ENCODE data around the gene NLGN1.

Gene NLGN1

DNA sequence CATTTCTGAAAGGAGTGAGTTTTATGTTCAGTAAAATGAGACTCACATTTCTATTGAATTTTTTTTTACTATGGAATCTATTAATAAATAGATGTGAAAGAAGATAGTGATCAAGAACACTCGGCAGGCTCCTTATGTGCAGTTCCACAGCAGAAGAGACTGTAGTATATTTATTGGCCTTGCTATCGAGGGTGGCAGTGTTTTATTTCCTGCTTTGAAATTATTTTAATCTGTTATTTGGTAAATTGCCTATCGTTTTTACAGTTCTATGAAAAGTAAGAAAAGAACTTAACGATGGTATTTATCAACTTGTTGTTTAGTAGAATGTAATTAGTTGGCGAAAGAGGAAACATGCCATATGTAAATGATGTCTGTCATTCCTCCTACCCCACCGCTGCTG is 238.3 kb downstream of the NLGN1 start:
- no peak for DNase-seq (ENCODE audit: low read depth)

- no peak for DNase-seq (ENCODE audit: low read depth)
These were observed 241.6 kb downstream of the NLGN1 start for GRCh38 chr3:173639098-173639497.

GRCh38 chr3:173641696-173642095 is 244.2 kb downstream of the NLGN1 start:
- no peak for DNase-seq (ENCODE audit: low read depth)

DNA sequence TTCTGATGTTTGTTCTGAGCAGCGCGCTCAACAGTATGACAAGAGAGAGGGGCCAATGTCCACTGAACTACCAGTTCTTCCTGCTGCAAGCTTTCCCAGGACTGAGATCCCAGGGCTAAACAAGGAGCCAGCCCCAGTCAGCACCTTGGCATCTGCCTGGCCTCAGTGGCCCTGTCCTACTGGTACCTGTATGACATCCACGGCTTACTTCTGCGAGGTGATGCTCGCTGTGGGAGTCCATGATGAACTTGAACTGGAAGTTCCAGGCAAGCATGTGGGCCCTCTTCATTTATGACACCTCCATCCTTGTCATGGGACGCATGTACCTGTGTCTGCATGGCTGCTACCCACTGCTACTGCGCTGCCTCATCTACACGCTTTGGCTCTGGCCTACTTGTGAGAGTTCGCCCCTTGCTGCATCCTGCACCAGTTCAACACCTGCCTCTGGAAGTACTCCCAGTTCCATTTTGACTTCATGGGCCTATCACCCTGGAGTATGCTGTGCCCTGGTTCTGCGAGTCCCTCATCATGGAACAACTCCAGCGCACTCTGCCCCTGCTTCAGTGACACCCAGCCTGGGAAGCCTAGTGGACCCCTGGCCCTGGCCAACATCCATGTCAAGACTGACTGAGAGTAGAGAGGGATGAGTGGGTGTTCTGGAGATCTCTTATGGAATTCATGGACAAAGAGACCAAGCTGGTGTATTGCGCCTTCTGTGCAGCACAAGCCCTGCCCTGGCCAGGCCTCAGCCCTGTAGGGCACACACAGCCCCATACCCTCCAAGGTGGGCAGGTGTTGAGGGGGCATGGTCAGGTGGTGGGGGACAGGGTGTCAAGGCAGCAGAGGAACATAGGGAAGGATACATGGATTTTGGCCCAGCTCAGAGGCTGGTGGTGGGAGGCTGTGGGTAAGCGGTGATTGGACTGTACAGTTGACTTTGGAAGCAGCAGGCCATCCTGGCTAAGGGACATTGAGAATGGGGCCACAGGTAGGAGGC is 246.8 kb downstream of the NLGN1 start:
- DNase-seq (ENCODE audit: low read depth), result no peak

DNA sequence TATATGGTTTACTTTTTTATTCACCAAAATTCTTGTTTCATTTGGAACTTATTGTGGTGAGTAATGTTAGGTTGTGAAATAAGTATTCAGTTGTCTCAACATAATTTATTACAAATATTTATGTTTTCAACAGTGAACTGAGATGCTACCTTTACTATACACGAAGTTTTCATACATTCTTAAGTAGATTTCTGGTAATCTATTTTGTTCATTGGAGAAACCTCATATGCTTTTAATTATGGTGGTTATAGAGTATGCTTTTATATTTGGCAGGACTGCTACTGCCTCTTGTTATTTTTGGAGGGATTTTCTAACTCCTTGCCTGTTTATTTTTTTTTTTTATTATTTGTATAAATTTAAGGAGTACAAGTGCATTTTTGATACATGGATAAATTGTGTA is 253.1 kb downstream of the NLGN1 start:
- no peak for DNase-seq (ENCODE audit: low read depth)

- no peak for DNase-seq (ENCODE audit: low read depth)
These were observed 254.5 kb downstream of the NLGN1 start for GRCh38 chr3:173652093-173652492.

GRCh38 chr3:173653781-173654180 is 256.2 kb downstream of the NLGN1 start:
- DNase-seq (ENCODE audit: low read depth), result no peak

DNA sequence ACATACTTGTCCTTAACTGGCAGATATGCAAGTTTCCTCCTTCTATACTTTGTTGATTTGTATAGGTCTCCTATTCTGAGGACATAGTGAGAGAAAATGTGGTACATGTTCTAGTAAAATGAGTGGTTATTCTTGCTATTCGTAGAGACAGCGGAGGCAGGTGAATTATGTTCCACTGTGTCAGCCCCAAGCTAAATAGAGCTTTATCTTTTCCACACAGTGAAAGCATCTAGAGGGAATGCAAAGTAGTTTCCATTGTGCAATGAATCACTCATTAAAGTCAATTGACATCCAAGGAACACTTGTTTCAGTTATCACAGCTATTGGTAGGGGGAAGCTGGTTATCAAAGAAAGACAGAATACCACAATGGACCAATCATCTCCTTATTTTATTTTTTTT is 262.4 kb downstream of the NLGN1 start:
- no peak for DNase-seq (ENCODE audit: low read depth)

DNA sequence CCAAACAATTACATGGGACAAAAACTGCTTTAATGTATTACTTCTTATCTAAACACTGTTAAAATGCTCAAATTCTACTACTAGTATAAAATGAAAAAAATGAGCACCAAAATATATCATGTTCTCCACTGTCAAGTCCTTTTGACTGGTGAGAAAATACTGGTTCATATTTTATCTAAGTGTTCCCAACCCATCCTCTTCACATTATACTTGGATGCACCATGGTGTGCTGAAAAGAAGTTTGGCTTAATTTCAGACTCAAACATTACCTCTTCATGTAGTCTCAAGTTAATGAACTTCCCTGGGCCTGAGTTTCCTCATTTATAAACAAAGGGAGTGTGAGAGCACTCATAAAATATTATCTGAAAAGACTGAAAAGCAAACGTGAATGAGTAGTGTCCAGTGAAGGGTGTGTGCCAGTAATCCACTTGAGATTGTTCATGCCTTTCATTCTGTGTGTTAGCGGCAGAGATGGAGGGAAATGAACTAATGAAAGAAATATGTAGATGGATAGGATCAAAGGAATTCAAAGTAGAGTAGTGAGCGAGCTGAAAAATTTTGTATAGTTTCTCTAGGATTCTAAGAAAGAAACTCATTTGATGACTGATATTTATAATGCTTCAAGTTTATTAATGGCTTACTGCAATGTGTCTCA is 263.2 kb downstream of the NLGN1 start:
- no peak for DNase-seq (ENCODE audit: low read depth)

- DNase-seq (ENCODE audit: low read depth), result no peak
These were observed 266.2 kb downstream of the NLGN1 start for GRCh38 chr3:173663696-173664111.

- DNase-seq (ENCODE audit: low read depth), result no peak
These were observed 278.6 kb downstream of the NLGN1 start for GRCh38 chr3:173676094-173676493.

DNA sequence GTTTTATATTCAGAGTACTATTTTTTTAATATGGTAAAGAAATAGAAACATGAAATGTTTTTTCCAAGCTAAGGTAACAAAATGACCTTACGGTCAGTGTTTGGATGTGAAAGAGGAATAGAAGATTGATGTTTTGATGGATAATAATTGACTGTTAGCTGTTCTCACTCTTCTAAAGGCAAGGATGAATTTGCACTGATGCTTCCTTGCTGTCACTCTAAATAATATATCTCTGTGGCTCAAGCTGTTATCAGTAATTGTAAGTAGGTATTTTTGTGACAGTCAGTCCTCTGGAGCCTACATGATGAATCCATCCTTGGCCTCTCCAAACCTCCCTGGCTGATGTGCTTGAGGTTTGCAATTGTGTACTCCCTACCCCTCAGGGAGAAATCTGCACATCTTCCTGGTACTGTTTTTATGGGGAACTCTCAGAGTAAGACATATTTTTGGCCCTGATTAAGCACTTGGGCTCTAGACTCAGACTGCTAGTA is 283.7 kb downstream of the NLGN1 start:
- DNase-seq (ENCODE audit: low read depth), result no peak

GRCh38 chr3:173685456-173685855 is 287.9 kb downstream of the NLGN1 start:
- no peak for DNase-seq (ENCODE audit: low read depth)

DNA sequence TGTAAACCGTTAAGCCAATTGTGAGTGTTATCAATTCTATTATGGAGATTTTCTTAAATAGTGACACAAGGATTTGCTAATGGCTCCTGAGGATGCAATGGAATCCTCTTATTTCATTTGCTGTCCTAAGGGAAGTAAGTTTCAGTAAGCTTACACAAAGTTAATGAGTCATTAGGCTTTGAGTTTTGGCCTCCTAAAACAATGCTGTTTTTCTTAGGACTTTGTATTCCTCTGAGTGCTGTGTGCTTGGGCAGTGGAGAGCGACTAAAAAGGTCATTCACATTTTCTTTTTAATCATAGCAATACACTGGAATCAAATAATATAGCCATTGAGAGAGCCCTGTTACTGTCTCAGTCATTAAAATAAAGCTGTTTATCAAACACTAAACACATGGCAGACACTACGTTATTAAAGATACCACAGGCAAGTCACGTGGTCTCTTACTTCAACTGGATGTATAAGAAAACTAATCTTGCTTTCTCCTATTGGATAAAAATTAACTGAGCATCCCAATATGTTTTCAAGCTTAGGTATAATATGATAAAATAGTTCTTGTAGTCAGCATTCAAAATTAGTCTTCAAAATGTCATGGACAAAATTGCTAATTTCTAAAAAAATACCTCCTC is 290.8 kb downstream of the NLGN1 start:
- no peak for DNase-seq (ENCODE audit: low read depth)

DNA sequence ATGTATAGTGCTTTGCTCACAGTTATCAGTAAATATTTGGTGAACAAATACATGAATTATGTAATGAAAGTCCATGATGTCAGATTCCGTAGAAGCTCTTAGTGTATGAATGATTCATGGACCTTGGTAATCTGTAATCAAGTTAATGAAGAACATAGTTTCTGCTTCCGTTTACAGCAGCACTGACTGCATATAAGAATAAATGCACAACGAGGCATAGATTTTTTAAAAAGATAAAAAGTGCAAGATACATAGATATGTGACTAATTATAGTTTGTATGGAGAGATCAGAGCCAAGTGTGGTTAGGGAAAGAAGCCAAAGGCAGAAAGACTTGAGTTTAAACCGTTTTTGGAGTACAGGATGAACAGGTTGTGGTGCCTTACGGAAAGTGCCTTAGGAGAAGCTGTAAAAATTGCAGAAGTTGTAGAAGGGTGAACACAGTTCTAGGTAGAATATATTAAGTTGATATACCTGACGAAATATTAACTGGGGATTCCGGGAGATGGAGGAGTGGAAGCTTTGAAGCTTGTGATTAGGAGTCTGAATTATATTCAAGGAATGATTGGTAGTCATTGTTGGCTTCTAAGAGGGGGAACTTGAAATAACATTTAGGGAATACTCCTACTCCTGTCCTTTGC is 293.1 kb downstream of the NLGN1 start:
- DNase-seq (ENCODE audit: low read depth), result no peak

DNA sequence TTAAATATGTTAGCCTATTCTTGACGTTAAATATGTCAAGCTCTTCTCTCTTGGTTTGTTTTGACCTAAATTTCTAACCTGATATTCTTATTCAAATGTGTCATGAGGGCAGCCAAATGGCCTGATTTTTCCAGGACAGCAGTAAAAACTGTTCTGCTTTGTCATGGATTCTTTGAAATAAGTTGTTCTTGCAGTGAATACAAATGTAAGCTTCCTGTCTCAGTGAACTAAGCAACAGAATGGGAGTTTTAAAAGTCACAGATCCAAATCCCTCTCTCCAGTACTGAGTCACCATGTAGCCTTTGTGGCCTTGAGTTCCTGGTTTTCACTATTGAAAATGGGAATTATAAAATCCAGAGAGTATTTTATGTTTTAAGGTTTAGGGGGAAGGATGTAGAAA is 301.8 kb downstream of the NLGN1 start:
- DNase-seq (ENCODE audit: low read depth), result no peak

DNA sequence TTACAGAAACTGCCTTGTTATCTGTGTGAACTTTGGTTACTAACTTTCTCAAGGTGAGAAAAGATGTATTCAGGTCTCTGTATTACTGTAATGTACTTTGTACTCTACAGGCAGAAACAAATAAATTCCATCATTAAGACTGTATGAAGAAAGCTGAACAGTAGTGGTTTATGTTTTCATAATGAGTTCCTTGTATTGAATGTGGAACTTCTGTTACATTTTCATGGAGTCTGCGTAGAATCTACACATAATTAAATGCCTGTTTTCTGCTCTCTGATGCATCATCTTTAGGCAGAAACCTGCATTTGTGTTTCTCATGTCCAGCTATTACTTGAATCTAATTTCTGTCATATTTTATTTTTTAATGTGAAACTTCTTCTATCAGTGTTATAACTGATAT is 302.8 kb downstream of the NLGN1 start:
- DNase-seq (ENCODE audit: low read depth), result no peak

GRCh38 chr3:173702561-173702960 is 305.0 kb downstream of the NLGN1 start:
- DNase-seq (ENCODE audit: low read depth), result no peak

- DNase-seq (ENCODE audit: low read depth), result no peak
These were observed 306.2 kb downstream of the NLGN1 start for GRCh38 chr3:173703771-173704170.

DNA sequence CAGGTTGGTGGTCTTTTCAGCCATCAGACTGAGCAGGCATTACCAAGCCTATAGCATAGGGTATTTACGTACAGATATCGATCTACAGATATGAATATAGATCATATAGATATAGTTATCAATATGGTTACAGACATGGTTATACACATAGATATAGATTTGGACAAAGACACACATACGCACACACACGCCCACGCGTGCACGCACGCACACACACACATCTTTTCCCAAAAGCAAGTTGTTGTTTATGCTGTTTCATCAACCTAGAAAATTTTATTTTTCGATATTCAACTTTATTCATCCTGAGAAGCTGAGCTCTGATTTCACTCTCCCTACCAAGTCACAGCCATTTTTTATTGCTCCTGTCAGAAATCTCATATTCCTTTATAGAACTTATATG is 309.1 kb downstream of the NLGN1 start:
- no peak for DNase-seq (ENCODE audit: low read depth)

DNA sequence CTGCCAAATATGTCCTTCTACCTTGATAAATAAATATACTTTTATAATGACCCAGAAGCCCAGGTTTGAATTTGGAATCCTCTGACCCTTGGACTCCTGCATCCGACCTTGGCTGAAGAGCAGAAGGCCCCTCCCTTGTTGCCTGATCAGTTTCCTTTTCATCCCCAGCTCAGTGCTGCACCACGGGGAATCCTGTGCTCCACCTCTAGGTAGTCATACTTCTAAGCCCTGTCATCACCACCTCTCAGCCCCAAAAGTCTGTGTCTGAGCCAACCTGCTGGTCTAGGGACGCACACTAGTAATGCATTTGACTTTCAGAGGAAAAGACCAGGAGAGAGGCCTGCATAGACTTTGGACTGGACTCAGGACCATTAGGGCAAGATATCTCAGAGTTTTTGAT is 310.6 kb downstream of the NLGN1 start:
- no peak for DNase-seq (ENCODE audit: low read depth)

GRCh38 chr3:173709026-173709425 is 311.5 kb downstream of the NLGN1 start:
- DNase-seq (ENCODE audit: low read depth), result no peak

Data from activated T-helper 1 cell treated with Interleukin-2 at 50 U/mL for 16 hours (primary cell).